HAP-1 (cell line): ENCODE data around the gene SPATS2L.

Experiments
- DNase-seq, 2 experiments: peaks; one replicate each; pipeline ENCODE4 v3.0.0-alpha.2; 2016 to 2020; ENCODE audit warnings: low spot score in 2 of 2
- H3K27me3 ChIP-seq: fragments of 250-450 bp; sonication (Bioruptor Pico); 2 replicates; pipeline ENCODE4 v1.5.1; 2020; ENCODE audit warnings: low read depth, mild to moderate bottlenecking, moderate library complexity
- H3K36me3 ChIP-seq: fragments of 250-450 bp; sonication (Bioruptor Pico); replicated peaks from 2 replicates; pipeline ENCODE4 v1.5.1; 2020; ENCODE audit warnings: mild to moderate bottlenecking
- H3K4me1 ChIP-seq: fragments of 250-450 bp; sonication (Bioruptor Pico); 2 replicates; pipeline ENCODE4 v1.5.1; 2020; ENCODE audit warnings: mild to moderate bottlenecking
- H3K4me3 ChIP-seq: fragments of 250-450 bp; sonication (Bioruptor Pico); 2 replicates; pipeline ENCODE4 v1.5.1; 2020; ENCODE audit warnings: mild to moderate bottlenecking, moderate library complexity
- H3K9me3 ChIP-seq: fragments of 250-450 bp; sonication (Bioruptor Pico); 2 replicates; pipeline ENCODE4 v1.5.1; 2020; ENCODE audit warnings: mild to moderate bottlenecking, moderate library complexity
- in situ Hi-C: fragments of 300-500 bp; cut with MboI; formaldehyde crosslinking; loops from 3 replicates; pipeline ENCODE4 v1.14.3; 2020; ENCODE audit warnings: low sequenced_read_pairs, inconsistent platforms, mixed read lengths

SPATS2L gene

GRCh38 chr2:200385063-200385635, 78.7 kb downstream of the SPATS2L start:
- H3K4me1 ChIP-seq = peaks cover 36% of the 10 kb centered on the region
- peaks cover 3% of the 10 kb centered on the region; the same call in 1 of the 2 replicates for H3K36me3 ChIP-seq
- no peak for DNase-seq
- no peak overlapping the region for H3K4me3 ChIP-seq
- no peaks in the 10 kb centered on the region for H3K27me3 ChIP-seq
- H3K9me3 ChIP-seq = no peaks in the 10 kb centered on the region
- in situ Hi-C loops = no loop called here

GRCh38 chr2:200393191-200393590, 86.7 kb downstream of the SPATS2L start:
- no peak for DNase-seq
- no peaks in the 10 kb centered on the region for H3K9me3 ChIP-seq
- no peak overlapping the region for H3K4me3 ChIP-seq
- 0 out of 2 replicates have a peak, but pooled peaks cover 3% of the 10 kb centered on the region for H3K36me3 ChIP-seq
- in situ Hi-C loops = no loop called here
- H3K27me3 ChIP-seq = no peaks in the 10 kb centered on the region
- H3K4me1 ChIP-seq = peaks cover 4% of the 10 kb centered on the region; the same call in 1 of the 2 replicates

- 0 out of 2 replicates have a peak, but pooled peaks cover 3% of the 10 kb centered on the region for H3K36me3 ChIP-seq
- no peaks in the 10 kb centered on the region for H3K27me3 ChIP-seq
- in situ Hi-C loops = no loop called here
- DNase-seq = no peak
- no peak overlapping the region for H3K4me3 ChIP-seq
- no peaks in the 10 kb centered on the region for H3K9me3 ChIP-seq
- peaks cover 4% of the 10 kb centered on the region; the same call in 1 of the 2 replicates for H3K4me1 ChIP-seq
These were observed 87.6 kb downstream of the SPATS2L start for GRCh38 chr2:200394045-200394444.

- Histone ChIP-seq H3K9me3 (no peaks in the 10 kb centered on the region), H3K4me3 (no peak overlapping the region), H3K27me3 (no peaks in the 10 kb centered on the region), H3K4me1 (peaks cover 4% of the 10 kb centered on the region; the same call in 1 of the 2 replicates), H3K36me3 (no peaks in the 10 kb centered on the region)
- in situ Hi-C loops = no loop called here
- DNase-seq = peak in 1 of 2 experiments; percentile 48
These were observed 90.3 kb downstream of the SPATS2L start for GRCh38 chr2:200396781-200397242.

GRCh38 chr2:200397785-200398184, 91.3 kb downstream of the SPATS2L start:
- no peak for DNase-seq
- H3K27me3 ChIP-seq = no peaks in the 10 kb centered on the region
- no peak overlapping the region for H3K4me3 ChIP-seq
- H3K36me3 ChIP-seq = no peaks in the 10 kb centered on the region
- peaks cover 4% of the 10 kb centered on the region; the same call in 1 of the 2 replicates for H3K4me1 ChIP-seq
- in situ Hi-C loops = no loop called here
- H3K9me3 ChIP-seq = no peaks in the 10 kb centered on the region

GRCh38 chr2:200399046-200399445, 92.6 kb downstream of the SPATS2L start:
- DNase-seq = no peak
- Histone ChIP-seq H3K4me1 (peaks cover 4% of the 10 kb centered on the region; the same call in 1 of the 2 replicates), H3K27me3 (no peaks in the 10 kb centered on the region), H3K9me3 (no peaks in the 10 kb centered on the region), H3K4me3 (no peak overlapping the region), H3K36me3 (no peaks in the 10 kb centered on the region)
- in situ Hi-C loops = no loop called here

- Histone ChIP-seq H3K27me3 (no peaks in the 10 kb centered on the region), H3K36me3 (no peaks in the 10 kb centered on the region), H3K4me3 (no peak overlapping the region), H3K4me1 (peaks cover 4% of the 10 kb centered on the region; the same call in 1 of the 2 replicates), H3K9me3 (no peaks in the 10 kb centered on the region)
- in situ Hi-C loops = no loop called here
- no peak for DNase-seq
These were observed 93.1 kb downstream of the SPATS2L start for GRCh38 chr2:200399636-200400035.

GRCh38 chr2:200403814-200404213, 97.3 kb downstream of the SPATS2L start:
- H3K36me3 ChIP-seq = no peaks in the 10 kb centered on the region
- no peaks in the 10 kb centered on the region for H3K27me3 ChIP-seq
- H3K4me1 ChIP-seq = peaks cover 11% of the 10 kb centered on the region
- DNase-seq = no peak
- H3K9me3 ChIP-seq = no peaks in the 10 kb centered on the region
- in situ Hi-C loops = no loop called here
- H3K4me3 ChIP-seq = no peak overlapping the region

- Histone ChIP-seq H3K36me3 (no peaks in the 10 kb centered on the region), H3K4me3 (no peak overlapping the region), H3K4me1 (peaks cover 11% of the 10 kb centered on the region), H3K9me3 (no peaks in the 10 kb centered on the region), H3K27me3 (no peaks in the 10 kb centered on the region)
- in situ Hi-C loops = no loop called here
- no peak for DNase-seq
These were observed 98.1 kb downstream of the SPATS2L start for GRCh38 chr2:200404615-200405014.

GRCh38 chr2:200405599-200406298, 99.3 kb downstream of the SPATS2L start:
- Histone ChIP-seq H3K9me3 (no peaks in the 10 kb centered on the region), H3K4me3 (no peak overlapping the region), H3K4me1 (peaks cover 11% of the 10 kb centered on the region), H3K36me3 (no peaks in the 10 kb centered on the region), H3K27me3 (no peaks in the 10 kb centered on the region)
- peak in 1 of 2 experiments; percentile 31 for DNase-seq
- in situ Hi-C loops = no loop called here

GRCh38 chr2:200406379-200406778, 99.9 kb downstream of the SPATS2L start:
- peaks cover 11% of the 10 kb centered on the region for H3K4me1 ChIP-seq
- no peaks in the 10 kb centered on the region for H3K9me3 ChIP-seq
- no peak overlapping the region for H3K4me3 ChIP-seq
- no peaks in the 10 kb centered on the region for H3K27me3 ChIP-seq
- in situ Hi-C loops = no loop called here
- DNase-seq = no peak
- H3K36me3 ChIP-seq = no peaks in the 10 kb centered on the region

GRCh38 chr2:200408428-200409316, 102.2 kb downstream of the SPATS2L start:
- in situ Hi-C loops = no loop called here
- Histone ChIP-seq H3K27me3 (no peaks in the 10 kb centered on the region), H3K9me3 (no peaks in the 10 kb centered on the region), H3K4me3 (no peak overlapping the region), H3K36me3 (no peaks in the 10 kb centered on the region), H3K4me1 (peaks cover 11% of the 10 kb centered on the region)
- DNase-seq = no peak

GRCh38 chr2:200411831-200412230, 105.3 kb downstream of the SPATS2L start:
- H3K4me1 ChIP-seq = peaks cover 2% of the 10 kb centered on the region; the same call in 1 of the 2 replicates
- no peaks in the 10 kb centered on the region for H3K27me3 ChIP-seq
- no peaks in the 10 kb centered on the region for H3K36me3 ChIP-seq
- no peaks in the 10 kb centered on the region for H3K9me3 ChIP-seq
- no peak for DNase-seq
- no peak overlapping the region for H3K4me3 ChIP-seq
- in situ Hi-C loops = no loop called here
